WERI-Rb-1 (cell line): ENCODE measurements around the gene ZIC1.

Experiments used
- DNase-seq: peaks from one replicate; pipeline ENCODE4 v3.0.0-alpha.2; 2020
- H3K27ac ChIP-seq: fragments of 250-450 bp; sonication (Bioruptor Pico); 2 replicates; pipeline ENCODE4 v1.5.1; 2020; ENCODE audit warnings: mild to moderate bottlenecking, moderate library complexity
- H3K27me3 ChIP-seq: fragments of 250-450 bp; sonication (Bioruptor Pico); 2 replicates; pipeline ENCODE4 v1.5.1; 2021; ENCODE audit warnings: mild to moderate bottlenecking, low read depth, moderate library complexity; ENCODE audit not compliant: insufficient read depth, severe bottlenecking
- H3K36me3 ChIP-seq: fragments of 250-450 bp; sonication (Bioruptor Pico); 2 replicates; pipeline ENCODE4 v1.5.1; 2020; ENCODE audit warnings: mild to moderate bottlenecking, moderate library complexity
- H3K4me3 ChIP-seq: 2 replicates; pipeline ENCODE4 v1.5.1; 2011; ENCODE audit warnings: low read depth, mild to moderate bottlenecking, control low read depth, low read length
- H3K9me3 ChIP-seq: fragments of 250-450 bp; sonication (Bioruptor Pico); 2 replicates; pipeline ENCODE4 v1.5.1; 2021; ENCODE audit warnings: mild to moderate bottlenecking, moderate library complexity; ENCODE audit not compliant: severe bottlenecking
- CTCF ChIP-seq: IDR thresholded peaks from 2 replicates; pipeline ENCODE4 v1.5.1; 2011; ENCODE audit warnings: low read depth, mild to moderate bottlenecking, control low read depth, inconsistent platforms, low read length

Gene ZIC1

GRCh38 chr3:147462856-147463255, 53.7 kb downstream of the ZIC1 start:
- no peaks in the 10 kb centered on the region for H3K27me3 ChIP-seq
- no peaks in the 10 kb centered on the region for H3K36me3 ChIP-seq
- no peak overlapping the region for H3K4me3 ChIP-seq
- H3K9me3 ChIP-seq: no peaks in the 10 kb centered on the region
- no peak for DNase-seq
- no peak for TF ChIP-seq CTCF
- H3K27ac ChIP-seq: no peak overlapping the region
